PC-3 (cell line): Measurements from ENCODE around the gene GBP6.
"Not testable (repeated sequence)": the region's sequence is repeated elsewhere in the genome, so short reads cannot be mapped to it uniquely, and the experiment has no call there.

ENCODE experiments used
- EZH2phosphoT487 ChIP-seq: fragments of 300-600 bp; sonication (generic); IDR thresholded peaks from 2 replicates; pipeline ENCODE4 v1.6.1; 2018; ENCODE audit warnings: mild to moderate bottlenecking, antibody characterized with exemption, low read length, borderline replicate concordance
- TF ChIP-seq, protein P1 (sequence below): fragments of 300-600 bp; sonication (generic); conservative IDR thresholded peaks from 2 replicates; pipeline ENCODE4 v1.5.1; 2017; ENCODE audit warnings: antibody characterized with exemption, low read depth, mild to moderate bottlenecking, low read length

DNA sequence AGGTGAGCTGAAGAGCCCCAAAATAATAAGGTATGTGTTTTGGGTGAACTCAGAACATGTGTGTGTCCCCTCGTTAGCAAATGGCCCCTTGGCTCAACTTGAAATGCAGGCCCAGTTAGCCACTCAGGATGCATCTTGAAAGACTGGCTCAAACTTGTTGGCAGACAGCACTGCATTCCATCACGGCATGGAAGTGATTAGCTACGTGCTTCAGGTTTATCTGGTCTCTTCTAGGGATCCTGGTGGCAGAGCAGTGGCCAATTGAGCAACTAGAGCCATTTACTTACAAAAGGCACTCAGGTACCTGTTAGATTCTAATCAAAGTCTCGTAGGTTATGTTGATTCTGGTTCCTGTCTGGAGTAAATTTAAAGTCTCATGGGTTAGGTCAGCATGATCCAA lies 65.8 kb downstream of the GBP6 start:
- TF ChIP-seq, protein P1, sequence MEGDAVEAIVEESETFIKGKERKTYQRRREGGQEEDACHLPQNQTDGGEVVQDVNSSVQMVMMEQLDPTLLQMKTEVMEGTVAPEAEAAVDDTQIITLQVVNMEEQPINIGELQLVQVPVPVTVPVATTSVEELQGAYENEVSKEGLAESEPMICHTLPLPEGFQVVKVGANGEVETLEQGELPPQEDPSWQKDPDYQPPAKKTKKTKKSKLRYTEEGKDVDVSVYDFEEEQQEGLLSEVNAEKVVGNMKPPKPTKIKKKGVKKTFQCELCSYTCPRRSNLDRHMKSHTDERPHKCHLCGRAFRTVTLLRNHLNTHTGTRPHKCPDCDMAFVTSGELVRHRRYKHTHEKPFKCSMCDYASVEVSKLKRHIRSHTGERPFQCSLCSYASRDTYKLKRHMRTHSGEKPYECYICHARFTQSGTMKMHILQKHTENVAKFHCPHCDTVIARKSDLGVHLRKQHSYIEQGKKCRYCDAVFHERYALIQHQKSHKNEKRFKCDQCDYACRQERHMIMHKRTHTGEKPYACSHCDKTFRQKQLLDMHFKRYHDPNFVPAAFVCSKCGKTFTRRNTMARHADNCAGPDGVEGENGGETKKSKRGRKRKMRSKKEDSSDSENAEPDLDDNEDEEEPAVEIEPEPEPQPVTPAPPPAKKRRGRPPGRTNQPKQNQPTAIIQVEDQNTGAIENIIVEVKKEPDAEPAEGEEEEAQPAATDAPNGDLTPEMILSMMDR: not testable (repeated sequence)
- not testable (repeated sequence) for TF ChIP-seq EZH2phosphoT487
